H1 (cell line): Measurements from ENCODE around the gene C1QA. TPM values are rescaled to one million over a fixed set of nuclear protein-coding genes. Genes with fewer than 3 reads are reported as not detected.
A peak's percentile ranks its signal among the peaks of the same experiment; 100 is the strongest.

Experiments
- CTCF ChIA-PET: fragments of 300-600 bp; sonication (Branson Sonifier 250); formaldehyde crosslinking; loops from one replicate; lab custom pipeline; 2021; ENCODE audit not compliant: partially characterized antibody; lab: Charles Lee
- POLR2A ChIA-PET: fragments of 300-600 bp; sonication (Branson Sonifier 250); formaldehyde crosslinking; loops from one replicate; lab custom pipeline; 2021; ENCODE audit warnings: inconsistent platforms; ENCODE audit not compliant: partially characterized antibody; lab: Charles Lee
- DNase-seq, 2 experiments: peaks; one replicate each; pipeline versions ENCODE4 v3.0.0 to v3.0.0-alpha.2; 2010 to 2022; ENCODE audit warnings: low spot score in 2 of 2, low read depth in 1 of 2, mixed read lengths in 1 of 2
- FAIRE-seq: peaks from 2 replicates; lab custom pipeline; 2011; peaks lifted over from hg19 to GRCh38; lab: Jason Lieb, UNC
- H2AFZ ChIP-seq: 2 replicates; pipeline ENCODE4 v1.8.1; 2012; ENCODE audit warnings: low read length, inconsistent platforms
- H2AK5ac ChIP-seq: 2 replicates; pipeline ENCODE4 v1.6.1; 2013; ENCODE audit warnings: low read depth, low read length
- H2BK120ac ChIP-seq: replicated peaks from 2 replicates; pipeline ENCODE3; 2013; ENCODE audit warnings: low read depth, low read length, inconsistent platforms
- H2BK12ac ChIP-seq: 2 replicates; pipeline ENCODE4 v1.6.1; 2013; ENCODE audit warnings: low read depth, low read length
- H2BK15ac ChIP-seq: 2 replicates; pipeline ENCODE4 v1.6.1; 2013; ENCODE audit warnings: low read length
- H2BK20ac ChIP-seq: 2 replicates; pipeline ENCODE4 v1.6.1; 2013; ENCODE audit warnings: low read length
- H2BK5ac ChIP-seq: 2 replicates; pipeline ENCODE4 v1.6.1; 2013; ENCODE audit warnings: low read depth, low read length
- H3K14ac ChIP-seq: 2 replicates; pipeline ENCODE4 v1.6.1; 2013; ENCODE audit warnings: inconsistent platforms; ENCODE audit not compliant: insufficient read length
- H3K18ac ChIP-seq: 2 replicates; pipeline ENCODE4 v1.6.1; 2013; ENCODE audit warnings: low read length; ENCODE audit errors: extremely low read depth
- H3K23ac ChIP-seq: 2 replicates; pipeline ENCODE4 v1.6.1; 2013; ENCODE audit warnings: inconsistent platforms; ENCODE audit not compliant: insufficient read length
- H3K23me2 ChIP-seq: 2 replicates; pipeline ENCODE4 v1.6.1; 2013; ENCODE audit warnings: low read depth, low read length
- H3K27ac ChIP-seq: 2 replicates; pipeline ENCODE4 v1.6.1; 2011; ENCODE audit warnings: low read depth, low read length, inconsistent platforms
- H3K27me3 ChIP-seq, 4 experiments: replicated peaks in 1 of 4; 1 replicate in 1 of 4; 2 replicates in 3 of 4; pipeline versions ENCODE4 v1.6.1 to v1.8.1; 2011 to 2013; ENCODE audit warnings: low read length in 3 of 4, mild to moderate bottlenecking in 3 of 4, inconsistent platforms in 2 of 4, mixed read lengths in 2 of 4, moderate library complexity in 1 of 4; ENCODE audit not compliant: control insufficient read depth in 3 of 4, insufficient read depth in 3 of 4; ENCODE audit errors: extremely low read depth in 1 of 4
- H3K36me3 ChIP-seq, 4 experiments: 2 replicates each; pipeline versions ENCODE4 v1.6.1 to v1.8.1; 2011 to 2013; ENCODE audit warnings: mild to moderate bottlenecking in 4 of 4, low read length in 3 of 4, moderate library complexity in 2 of 4, control low read depth in 1 of 4, inconsistent platforms in 1 of 4; ENCODE audit not compliant: insufficient read depth in 4 of 4, control insufficient read depth in 2 of 4
- H3K4ac ChIP-seq: replicated peaks from 2 replicates; pipeline ENCODE3; 2013; ENCODE audit warnings: low read length, low read depth, mixed read lengths, inconsistent platforms; ENCODE audit not compliant: insufficient read length
- H3K4me1 ChIP-seq, 4 experiments: replicated peaks in 1 of 4; 1 replicate in 1 of 4; 2 replicates in 3 of 4; pipeline versions ENCODE4 v1.6.1 to v1.8.1; 2011 to 2013; ENCODE audit warnings: low read length in 3 of 4, inconsistent platforms in 2 of 4, mixed read lengths in 1 of 4; ENCODE audit not compliant: insufficient read depth in 4 of 4, control insufficient read depth in 3 of 4
- H3K4me2 ChIP-seq, 2 experiments: 2 replicates each; pipeline versions ENCODE4 v1.6.1 to v1.8.1; 2011 to 2013; ENCODE audit warnings: low read depth in 2 of 2, low read length in 2 of 2, control low read depth in 1 of 2, inconsistent platforms in 1 of 2, mild to moderate bottlenecking in 1 of 2; ENCODE audit not compliant: insufficient read depth in 1 of 2
- H3K4me3 ChIP-seq, 4 experiments: fragments of 200-600, 300-600 bp in 1 of 4; sonication (generic), shearing (Covaris generic), sonication (Bioruptor Twin) in 1 of 4; 2 replicates each; pipeline versions ENCODE4 v1.5.1 to v1.8.1; 2011 to 2016; ENCODE audit warnings: low read length in 4 of 4, low read depth in 3 of 4, control low read depth in 2 of 4, inconsistent platforms in 2 of 4, mild to moderate bottlenecking in 2 of 4, mixed read lengths in 1 of 4, moderate library complexity in 1 of 4; ENCODE audit not compliant: insufficient read depth in 2 of 4; ENCODE audit errors: extremely low read depth in 1 of 4
- H3K56ac ChIP-seq: replicated peaks from 2 replicates; pipeline ENCODE3; 2013; ENCODE audit warnings: low read depth, mild to moderate bottlenecking, mixed read lengths, low read length, inconsistent platforms; ENCODE audit not compliant: insufficient read length
- H3K79me1 ChIP-seq: 2 replicates; pipeline ENCODE4 v1.6.1; 2013; ENCODE audit warnings: low read depth, low read length, control low read depth
- H3K79me2 ChIP-seq, 2 experiments: 2 replicates each; pipeline versions ENCODE4 v1.6.1 to v1.8.1; 2012 to 2013; ENCODE audit warnings: low read length in 2 of 2, mild to moderate bottlenecking in 2 of 2, inconsistent platforms in 1 of 2; ENCODE audit not compliant: insufficient read depth in 2 of 2, control insufficient read depth in 1 of 2
- H3K9ac ChIP-seq, 4 experiments: replicated peaks in 1 of 4; 1 replicate in 1 of 4; 2 replicates in 3 of 4; pipeline versions ENCODE4 v1.6.1 to v1.8.1; 2011 to 2013; ENCODE audit warnings: low read depth in 3 of 4, low read length in 3 of 4, control low read depth in 2 of 4, mild to moderate bottlenecking in 2 of 4, moderate library complexity in 2 of 4, inconsistent platforms in 1 of 4; ENCODE audit errors: extremely low read depth in 1 of 4
- H3K9me3 ChIP-seq, 2 experiments: 2 replicates each; pipeline versions ENCODE4 v1.6.1 to v1.8.1; 2012 to 2013; ENCODE audit warnings: mild to moderate bottlenecking in 2 of 2, moderate library complexity in 2 of 2, control low read depth in 1 of 2, inconsistent platforms in 1 of 2, low read depth in 1 of 2, low read length in 1 of 2, mixed read lengths in 1 of 2; ENCODE audit not compliant: insufficient read depth in 2 of 2
- H4K20me1 ChIP-seq, 2 experiments: replicated peaks in 1 of 2; 2 replicates each; pipeline versions ENCODE3 to v1.8.1; 2011 to 2013; ENCODE audit warnings: inconsistent platforms in 2 of 2, low read length in 2 of 2, mild to moderate bottlenecking in 1 of 2; ENCODE audit not compliant: insufficient read depth in 2 of 2, control insufficient read depth in 1 of 2
- H4K5ac ChIP-seq: 2 replicates; pipeline ENCODE4 v1.6.1; 2013; ENCODE audit warnings: low read length, low read depth, mixed read lengths, inconsistent platforms; ENCODE audit not compliant: insufficient read length
- H4K8ac ChIP-seq: 2 replicates; pipeline ENCODE4 v1.8.0; 2013; ENCODE audit warnings: mild to moderate bottlenecking, moderate library complexity, low read length, inconsistent platforms; ENCODE audit not compliant: insufficient read depth; ENCODE audit errors: extremely low read depth
- H4K91ac ChIP-seq: replicated peaks from 2 replicates; pipeline ENCODE3; 2013; ENCODE audit warnings: low read length, mixed read lengths, inconsistent platforms; ENCODE audit not compliant: insufficient read length
- EGR1 ChIP-seq: IDR thresholded peaks from 2 replicates; pipeline ENCODE4 v1.6.1; 2011; ENCODE audit warnings: low read depth, low read length, borderline replicate concordance
- EP300 ChIP-seq, 2 experiments: IDR thresholded peaks; 1 replicate in 1 of 2; 2 replicates in 1 of 2; pipeline ENCODE4 v1.6.1; 2011 to 2012; ENCODE audit warnings: low read depth in 2 of 2, low read length in 2 of 2, mild to moderate bottlenecking in 2 of 2, borderline replicate concordance in 1 of 2, inconsistent platforms in 1 of 2, moderate library complexity in 1 of 2
- FOSL1 ChIP-seq: IDR thresholded peaks from 2 replicates; pipeline ENCODE4 v1.6.1; 2011; ENCODE audit warnings: mild to moderate bottlenecking, low read depth, low read length, moderate library complexity; ENCODE audit not compliant: insufficient read depth
- GTF2F1 ChIP-seq: IDR thresholded peaks from 2 replicates; pipeline ENCODE4 v1.6.1; 2012; ENCODE audit warnings: low read depth, low read length, improper control_type of control experiment, borderline replicate concordance
- JUN ChIP-seq: IDR thresholded peaks from 2 replicates; pipeline ENCODE4 v1.6.1; 2011; ENCODE audit warnings: low read depth, mild to moderate bottlenecking, improper control_type of control experiment, low read length
- ZNF274 ChIP-seq: IDR thresholded peaks from 2 replicates; pipeline ENCODE4 v1.7.0; 2012; ENCODE audit warnings: low read length, borderline replicate concordance; ENCODE audit errors: extremely low read depth
- WGBS, 2 experiments: shearing (Covaris generic) in 1 of 2; methylation state at CpG; one replicate each; pipeline versions ENCODE4 v1.1.6 to v1.1.7; 2013 to 2015; ENCODE audit warnings: low lambda C conversion rate in 2 of 2, mixed read lengths in 2 of 2, inconsistent platforms in 1 of 2, low coverage in 1 of 2, missing lambda C conversion rate in 1 of 2; ENCODE audit not compliant: insufficient replicate concordance in 2 of 2, insufficient coverage in 1 of 2, insufficient read length in 1 of 2; ENCODE audit errors: extremely low coverage in 1 of 2, missing lambda C conversion rate in 1 of 2; 5-methylcytosine and 5-hydroxymethylcytosine counted together
- polyA plus RNA-seq, 7 experiments: library from polyadenylated mRNA; depleted of rRNA in 3 of 7; stranded (reverse) in 5 of 7; unstranded in 2 of 7; fragments of >200 nt in 5 of 7; fragments of 200-250 nt in 2 of 7; gene quantifications; 1 replicate in 5 of 7; 2 replicates in 1 of 7; 4 replicates in 1 of 7; pipeline versions ENCODE4 v1.2.1 to v1.2.3, GENCODE V29; 2011 to 2013; ENCODE audit warnings: missing spikeins in 2 of 7, mixed read lengths in 2 of 7
- total RNA-seq: library from RNA; stranded (reverse); fragmentation: NEBNext Ultra II Directional; extraction: Animal tissue kit (Norgen Biotek cat#: 25700); gene quantifications from 2 replicates; pipeline ENCODE4 v1.2.1, GENCODE V29; 2021

Gene C1QA
- total and polyA plus RNA-seq, 2 of the 8 experiments (the other 6 are each of a cell fraction or from before 2014, with no cell fraction given), result not detected

DNA sequence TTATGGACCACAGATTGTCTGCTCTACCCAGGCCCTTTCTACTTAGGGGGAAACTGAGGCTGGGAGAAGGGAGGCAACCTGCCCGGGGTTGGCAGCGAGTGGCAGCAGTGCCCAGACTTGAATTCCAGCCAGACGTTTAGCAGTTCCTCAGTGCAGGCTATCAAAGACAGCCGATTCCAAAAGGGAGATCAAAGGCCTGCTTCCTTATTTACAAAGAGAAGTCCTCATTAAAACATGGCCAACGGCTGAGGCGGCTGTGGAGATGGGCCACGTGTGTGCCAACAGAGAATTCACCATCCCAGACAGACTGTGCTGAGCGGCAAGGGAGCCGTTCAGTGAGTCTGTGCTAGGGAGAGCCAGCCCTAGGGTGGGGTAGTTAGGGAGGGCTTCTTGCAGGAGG is 44.3 kb downstream of the C1QA start:
- H3K79me2 ChIP-seq, result no peaks in the 10 kb centered on the region; a peak in 1 of 4 replicates
- no peak overlapping the region for H2BK120ac ChIP-seq
- FAIRE-seq (no peak), DNase-seq (no peak)
- no peak overlapping the region for H3K18ac ChIP-seq
- no peaks in the 10 kb centered on the region for H3K9me3 ChIP-seq
- ChIA-PET CTCF (interaction anchor here (1.0 kb wide), 2 partner anchors 22 to 182 kb away, joined by 3 to 5 read pairs; no protein-coding TSS in a partner anchor), POLR2A (no interaction called here)
- peaks cover 12% of the 10 kb centered on the region; the same call in 1 of the 2 replicates for H3K23me2 ChIP-seq
- no peak overlapping the region for H3K56ac ChIP-seq
- H2BK15ac ChIP-seq, result no peak overlapping the region
- no peak overlapping the region for H4K91ac ChIP-seq
- no peak overlapping the region for H2BK5ac ChIP-seq
- H2AK5ac ChIP-seq, result no peak overlapping the region
- H3K79me1 ChIP-seq, result no peaks in the 10 kb centered on the region
- peaks cover 0 to 11% of the 10 kb centered on the region in 2 experiments for H4K20me1 ChIP-seq
- no peak overlapping the region for H2BK12ac ChIP-seq
- H4K8ac ChIP-seq, result peak overlapping the region; percentile 15; the same call in 1 of the 2 replicates
- H3K27ac ChIP-seq, result no peak overlapping the region
- H3K14ac ChIP-seq, result no peak overlapping the region
- H3K9ac ChIP-seq, result no peak overlapping the region
- H3K4me2 ChIP-seq, result no peak overlapping the region
- H3K4me3 ChIP-seq, result no peak overlapping the region
- H3K4ac ChIP-seq, result no peak overlapping the region
- WGBS, 2 experiments, result 84% methylated on average over 9 of the region's 9 CpGs; no CpG with 5 or more reads in 1 of the 2 experiments
- peaks cover 0 to 10% (median 4%) of the 10 kb centered on the region in 4 experiments; a peak in 2 of 7 replicates for H3K4me1 ChIP-seq
- H2AFZ ChIP-seq, result no peak overlapping the region
- H3K23ac ChIP-seq, result no peak overlapping the region
- H3K36me3 ChIP-seq, result no peaks in the 10 kb centered on the region
- no peak overlapping the region for H2BK20ac ChIP-seq
- H3K27me3 ChIP-seq, result no peaks in the 10 kb centered on the region
- no peak overlapping the region for H4K5ac ChIP-seq
- TF ChIP-seq EP300 (IDR thresholded peaks at IDR 0.05; ENCODE audit: borderline replicate concordance in 1 of 2, low read depth in 2 of 2, low read length in 2 of 2) (no peak), EGR1 (no peak), ZNF274 (no peak), JUN (no peak), GTF2F1 (no peak), FOSL1 (no peak)
